NCI-H146 treated with DMSO at 0.1 percent for 48 hours (cell line): ENCODE measurements around the gene PROSER1.
A peak's percentile ranks its signal among the peaks of the same experiment; 100 is the strongest.
"Not testable (repeated sequence)": the region's sequence is repeated elsewhere in the genome, so short reads cannot be mapped to it uniquely, and the experiment has no call there.

ENCODE experiments used
- DNase-seq: peaks from one replicate; lab custom pipeline; 2025; ENCODE audit not compliant: unreplicated experiment; lab: John Stamatoyannopoulos, UW

PROSER1 gene

DNA sequence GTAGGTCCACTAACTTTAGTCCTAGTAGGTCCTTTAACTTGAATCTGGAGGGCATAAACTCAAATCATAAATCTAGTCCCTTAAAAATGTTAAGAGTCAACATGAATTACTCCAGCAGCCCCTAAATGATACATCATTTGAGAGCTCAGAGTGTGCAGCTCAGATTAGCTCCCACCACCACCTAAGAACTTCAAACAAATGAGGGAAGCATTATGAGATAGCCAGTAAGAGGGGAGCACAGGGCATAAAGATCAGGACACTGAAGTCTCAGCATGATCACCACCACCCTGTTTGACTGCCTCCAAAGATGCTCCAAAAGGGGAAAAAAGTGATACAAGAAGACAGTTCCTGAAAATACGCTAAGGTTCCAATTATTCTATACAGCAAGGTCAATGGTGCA lies 5.7 kb downstream of the PROSER1 start:
- no peak for DNase-seq

- DNase-seq = no peak
Observed at GRCh38 chr13:39025433-39025839, 12.5 kb downstream of the PROSER1 start.

GRCh38 chr13:39023761-39024160 lies 14.1 kb downstream of the PROSER1 start:
- no peak for DNase-seq

- no peak for DNase-seq
Observed at GRCh38 chr13:39023316-39023715, 14.6 kb downstream of the PROSER1 start.

DNA sequence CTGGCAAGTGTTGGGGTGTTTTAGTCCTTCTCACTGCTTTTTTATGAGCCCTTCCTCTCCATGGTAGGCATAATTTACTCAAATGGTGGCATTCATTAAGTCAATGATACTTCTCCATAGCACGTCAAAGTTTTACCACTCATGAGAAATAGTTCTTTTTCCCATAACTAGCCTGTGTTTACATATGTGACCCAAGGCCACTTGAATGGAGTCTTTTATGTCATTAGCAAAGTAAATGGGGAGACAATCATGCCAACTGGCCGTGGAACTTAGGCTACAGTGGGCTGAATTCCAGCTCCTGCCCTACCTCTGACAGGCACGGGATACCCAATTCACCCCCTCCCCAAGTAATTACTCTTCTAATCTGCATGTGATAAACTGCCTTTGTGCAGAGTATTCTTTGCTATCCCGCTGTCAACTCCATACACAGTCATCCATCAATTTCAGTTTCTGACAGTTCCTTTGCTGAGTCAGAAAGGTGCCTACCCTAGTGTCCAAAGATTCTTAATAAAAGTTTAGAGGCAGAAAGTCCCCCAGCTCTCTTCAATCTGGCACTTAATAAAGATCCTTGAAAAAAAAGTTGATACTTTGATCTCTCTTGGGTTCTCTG lies 16.9 kb downstream of the PROSER1 start:
- no peak for DNase-seq

- DNase-seq = peak; percentile 35
Observed at GRCh38 chr13:39016787-39017186, 21.1 kb downstream of the PROSER1 start.

DNA sequence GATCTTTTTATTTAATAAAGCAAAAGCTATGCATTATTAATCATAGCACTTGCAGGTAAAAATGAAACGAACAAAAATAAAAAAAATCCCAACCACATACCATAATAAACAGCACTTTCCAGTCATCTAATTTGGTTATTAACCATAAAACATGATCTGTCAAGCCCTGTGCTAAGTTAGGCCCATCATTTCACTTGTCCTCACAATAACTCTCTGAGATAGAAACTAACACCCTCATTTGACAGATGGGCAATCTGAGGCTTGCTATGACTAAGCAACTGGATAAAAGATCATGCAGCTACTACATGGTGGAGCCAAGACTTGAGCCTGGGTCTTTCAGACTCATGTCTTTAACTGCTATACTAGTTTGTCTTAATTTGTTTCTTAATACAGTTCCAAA lies 21.8 kb downstream of the PROSER1 start:
- DNase-seq = no peak

- DNase-seq = no peak
Observed at GRCh38 chr13:39013462-39013861, 24.4 kb downstream of the PROSER1 start.

DNA sequence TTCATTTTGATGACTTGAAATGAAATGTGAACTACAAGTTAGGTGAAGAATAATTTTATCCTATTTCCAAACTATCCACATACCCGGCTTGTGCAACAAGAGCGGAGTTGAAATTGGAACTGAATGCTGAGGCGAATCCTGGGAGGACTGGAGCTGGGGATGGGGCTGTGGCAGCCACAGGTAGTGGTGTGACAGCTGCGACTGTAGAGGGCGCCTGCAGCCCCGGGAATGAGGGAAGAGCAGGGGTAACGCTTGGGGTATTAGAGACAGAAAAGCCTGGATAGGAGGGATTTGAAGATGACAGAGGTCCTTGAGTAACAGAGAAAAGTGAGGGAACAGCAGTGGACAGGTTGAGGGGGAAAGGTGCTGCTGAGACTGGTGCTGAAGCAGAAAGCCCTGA lies 25.3 kb downstream of the PROSER1 start:
- no peak for DNase-seq

DNA sequence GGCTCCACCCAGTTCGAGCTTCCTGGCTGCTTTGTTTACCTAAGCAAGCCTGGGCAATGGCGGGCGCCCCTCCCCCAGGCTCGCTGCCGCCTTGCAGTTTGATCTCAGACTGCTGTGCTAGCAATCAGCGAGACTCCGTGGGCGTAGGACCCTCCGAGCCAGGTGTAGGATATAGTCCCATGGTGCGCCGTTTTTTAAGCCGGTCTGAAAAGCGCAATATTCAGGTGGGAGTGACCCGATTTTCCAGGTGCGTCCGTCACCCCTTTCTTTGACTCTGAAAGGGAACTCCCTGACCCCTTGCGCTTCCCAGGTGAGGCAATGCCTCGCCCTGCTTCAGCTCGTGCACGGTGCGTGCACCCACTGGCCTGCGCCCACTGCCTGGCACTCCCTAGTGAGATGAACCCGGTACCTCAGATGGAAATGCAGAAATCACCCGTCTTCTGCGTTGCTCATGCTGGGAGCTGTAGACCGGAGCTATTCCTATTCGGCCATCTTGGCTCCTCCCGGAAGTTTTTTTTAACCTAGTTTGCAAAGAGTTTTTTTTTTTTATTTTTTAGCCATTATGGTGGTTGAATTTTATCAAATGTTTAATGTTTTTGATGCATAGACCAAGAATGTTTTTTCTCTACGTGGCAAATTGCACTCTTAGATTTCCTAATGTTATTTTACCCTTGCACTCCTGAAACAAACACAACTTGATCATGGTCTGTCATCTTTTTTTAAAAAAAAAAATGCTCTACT lies 31.3 kb downstream of the PROSER1 start:
- DNase-seq = not testable (repeated sequence)

DNA sequence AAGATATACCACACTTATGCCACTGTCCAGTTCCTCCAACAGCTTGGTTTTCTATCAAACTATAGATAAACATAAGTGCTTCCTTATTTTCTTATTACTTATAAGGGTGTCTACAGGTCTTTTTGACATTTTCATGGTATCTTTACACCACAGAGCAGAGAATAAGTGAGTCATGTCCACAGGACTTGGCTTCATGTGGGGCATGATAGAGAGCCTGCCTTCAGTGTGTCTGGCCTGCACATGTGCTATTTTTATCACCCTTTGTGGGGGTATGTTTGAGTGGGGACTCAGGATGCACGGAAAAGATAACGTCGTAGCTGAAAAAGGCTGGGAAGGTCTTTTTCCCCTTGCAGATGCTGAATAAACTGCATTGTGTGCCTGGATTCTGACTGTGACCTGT lies 39.1 kb downstream of the PROSER1 start:
- no peak for DNase-seq

DNA sequence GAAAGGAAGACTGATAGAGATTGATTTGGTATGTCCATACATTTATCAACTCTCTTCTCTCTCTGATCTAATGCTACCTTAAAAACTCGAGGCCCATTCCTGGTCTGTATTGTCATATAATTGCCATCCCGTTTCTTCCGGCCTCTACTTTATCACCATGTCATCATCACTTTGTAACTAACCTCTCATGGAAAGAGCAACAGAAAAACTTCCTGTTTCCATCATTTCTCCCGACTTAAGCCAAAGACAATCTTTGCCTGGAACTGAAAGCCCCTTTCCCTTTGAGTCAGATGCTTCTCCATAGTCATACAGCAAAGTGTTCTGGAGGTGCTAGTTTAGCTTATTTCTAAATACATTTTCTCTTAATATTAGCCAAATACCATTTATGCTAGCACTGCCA lies 44.5 kb downstream of the PROSER1 start:
- no peak for DNase-seq

GRCh38 chr13:38990693-38991092 lies 47.2 kb downstream of the PROSER1 start, which contains the start of gene STOML3:
TSS of gene STOML3 (minus strand) at chr13:38990831. CDS start at chr13:38990721, 110 bp downstream.
- DNase-seq = no peak

GRCh38 chr13:38981096-38981495 lies 56.8 kb downstream of the PROSER1 start:
- peak; percentile 85 for DNase-seq

DNA sequence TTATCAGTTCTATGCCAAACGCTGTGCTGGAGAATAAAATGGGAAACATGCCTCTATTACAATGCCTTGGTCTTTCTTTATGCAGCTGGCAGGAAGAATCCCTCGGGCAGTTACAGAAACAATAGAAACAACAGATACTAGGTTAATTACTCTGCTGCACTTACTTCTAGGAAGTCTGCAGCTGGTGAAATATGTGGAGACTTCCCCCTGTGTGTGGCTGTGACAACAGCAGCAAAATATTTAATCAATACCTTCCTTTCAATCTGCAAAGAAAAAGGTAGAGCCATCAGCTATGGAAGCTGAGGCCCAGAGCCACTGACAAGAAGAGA lies 57.2 kb downstream of the PROSER1 start:
- DNase-seq = peak; percentile 98

GRCh38 chr13:38979891-38980749 lies 57.8 kb downstream of the PROSER1 start:
- peak; percentile 94 for DNase-seq

- DNase-seq = peak; percentile 15
Observed at GRCh38 chr13:38970380-38971051, 67.4 kb downstream of the PROSER1 start.

GRCh38 chr13:38969187-38969586 lies 68.7 kb downstream of the PROSER1 start:
- no peak for DNase-seq

DNA sequence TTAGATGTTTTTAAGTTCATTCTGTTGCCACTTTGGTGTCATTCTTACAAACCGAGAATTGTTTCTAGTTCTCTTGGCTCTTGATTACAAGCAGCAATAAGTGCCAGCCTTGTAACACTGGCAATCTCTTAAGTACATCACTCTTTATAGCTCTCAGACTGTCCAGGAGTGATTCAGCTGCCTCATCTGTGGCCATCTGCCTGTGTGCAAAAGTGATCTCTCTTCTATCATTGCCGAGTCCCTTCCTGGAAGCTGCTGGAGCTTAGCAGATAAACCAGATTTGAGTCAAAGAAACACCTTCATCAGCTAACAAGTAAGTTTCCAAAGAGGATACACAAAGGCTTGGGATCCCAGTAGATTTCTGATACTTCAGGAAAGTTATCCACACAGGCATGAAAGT lies 70.4 kb downstream of the PROSER1 start:
- DNase-seq = no peak

GRCh38 chr13:38965281-38965680 lies 72.6 kb downstream of the PROSER1 start:
- no peak for DNase-seq

DNA sequence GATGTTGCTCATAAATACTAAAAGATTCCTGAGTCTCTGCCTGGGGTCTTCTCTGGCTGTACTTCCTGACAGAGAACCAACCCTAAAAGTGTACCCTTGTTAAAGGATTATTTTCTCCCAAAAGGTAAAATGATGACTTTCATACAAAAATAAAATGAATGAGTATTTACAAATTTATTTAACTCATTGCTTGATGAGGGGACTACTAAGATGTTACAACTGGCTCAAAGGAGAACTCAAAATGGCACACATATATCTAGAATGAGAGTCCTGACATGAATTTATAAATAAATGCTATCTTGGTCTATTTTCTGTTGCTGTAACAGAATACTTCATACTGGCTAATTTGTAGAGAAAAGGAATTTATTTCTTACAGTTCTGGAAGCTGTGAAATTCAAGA lies 77.7 kb downstream of the PROSER1 start:
- no peak for DNase-seq
